Measurements from ENCODE around the gene GPR55.

DNA sequence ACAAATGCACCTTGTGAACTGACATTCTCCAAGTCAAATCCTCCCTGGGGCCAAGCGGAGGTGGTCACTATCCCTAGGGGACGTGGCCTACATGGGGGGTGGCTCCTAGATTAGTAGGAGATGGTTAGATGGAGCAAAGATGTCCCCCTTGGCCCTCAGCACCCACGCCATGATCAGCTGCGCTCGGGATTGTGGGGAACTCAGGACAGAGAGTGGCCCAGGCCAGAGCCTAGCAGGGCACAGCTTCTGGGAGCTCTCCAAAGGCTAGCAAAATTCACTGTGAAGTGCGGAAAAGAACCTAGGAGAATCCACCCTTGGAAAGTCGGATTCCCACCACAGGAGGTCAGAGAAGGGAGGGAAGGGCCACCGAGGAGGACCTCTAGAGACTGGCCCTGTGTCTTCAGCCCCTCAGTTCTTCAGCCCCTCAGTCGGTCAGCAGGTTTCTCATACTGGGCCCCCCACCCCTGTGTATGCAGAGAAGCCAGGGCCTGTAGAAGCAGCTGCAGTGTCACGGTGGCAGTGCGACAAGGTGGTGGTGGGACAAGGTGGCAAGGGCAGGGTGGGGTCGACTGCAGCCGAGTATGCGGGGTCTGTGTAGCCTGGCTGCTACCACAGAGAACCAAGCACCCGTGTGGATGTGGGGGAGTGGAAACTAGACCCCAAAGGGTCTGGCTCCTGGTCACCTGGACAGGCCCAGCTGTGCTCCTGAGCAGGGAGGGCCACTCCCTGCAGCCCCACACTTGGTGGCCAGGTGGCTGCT, 18.4 kb downstream of the GPR55 start:
- TF ChIP-seq, protein P1, sequence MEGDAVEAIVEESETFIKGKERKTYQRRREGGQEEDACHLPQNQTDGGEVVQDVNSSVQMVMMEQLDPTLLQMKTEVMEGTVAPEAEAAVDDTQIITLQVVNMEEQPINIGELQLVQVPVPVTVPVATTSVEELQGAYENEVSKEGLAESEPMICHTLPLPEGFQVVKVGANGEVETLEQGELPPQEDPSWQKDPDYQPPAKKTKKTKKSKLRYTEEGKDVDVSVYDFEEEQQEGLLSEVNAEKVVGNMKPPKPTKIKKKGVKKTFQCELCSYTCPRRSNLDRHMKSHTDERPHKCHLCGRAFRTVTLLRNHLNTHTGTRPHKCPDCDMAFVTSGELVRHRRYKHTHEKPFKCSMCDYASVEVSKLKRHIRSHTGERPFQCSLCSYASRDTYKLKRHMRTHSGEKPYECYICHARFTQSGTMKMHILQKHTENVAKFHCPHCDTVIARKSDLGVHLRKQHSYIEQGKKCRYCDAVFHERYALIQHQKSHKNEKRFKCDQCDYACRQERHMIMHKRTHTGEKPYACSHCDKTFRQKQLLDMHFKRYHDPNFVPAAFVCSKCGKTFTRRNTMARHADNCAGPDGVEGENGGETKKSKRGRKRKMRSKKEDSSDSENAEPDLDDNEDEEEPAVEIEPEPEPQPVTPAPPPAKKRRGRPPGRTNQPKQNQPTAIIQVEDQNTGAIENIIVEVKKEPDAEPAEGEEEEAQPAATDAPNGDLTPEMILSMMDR (conservative IDR thresholded peaks at IDR 0.05 in 1 of 2, IDR thresholded peaks at IDR 0.05 in 1 of 2; ENCODE audit: extremely low read depth in 1 of 2, insufficient read depth in 1 of 2, low read depth in 1 of 2, low read length in 2 of 2), result no peak
- TF ChIP-seq EZH2 (IDR thresholded peaks at IDR 0.05; ENCODE audit: borderline replicate concordance, low read length), result no peak

Measured in mammary epithelial cell (primary cell).